GM12873 (cell line): Measurements from ENCODE around the gene OSBPL10.

Experiments
- CTCF ChIP-seq: IDR thresholded peaks from 2 replicates; pipeline ENCODE4 v1.5.1; 2012; ENCODE audit warnings: low read depth, mild to moderate bottlenecking, moderate library complexity, low read length, control low read depth; ENCODE audit not compliant: insufficient read depth; ENCODE audit errors: missing control alignments

Gene OSBPL10

DNA sequence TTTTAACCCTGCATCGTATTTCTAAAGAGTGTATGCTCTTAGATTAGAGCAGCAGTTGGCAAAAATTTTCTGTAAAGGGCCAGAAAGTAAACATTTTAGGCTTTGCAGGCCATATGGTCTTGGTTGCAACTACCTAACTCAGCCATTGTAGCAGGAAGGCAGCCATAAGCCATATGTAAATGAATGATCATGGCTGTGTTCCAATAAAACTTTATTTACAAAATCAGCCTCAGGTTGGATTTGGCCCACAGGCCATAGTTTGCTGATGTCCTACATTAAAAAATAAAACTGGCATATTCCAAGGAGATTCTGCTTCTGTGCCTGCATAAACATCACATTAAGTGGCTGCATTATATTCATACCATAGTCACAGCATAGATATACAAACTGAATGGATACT is 313.5 kb downstream of the OSBPL10 start:
- TF ChIP-seq CTCF = no peak

DNA sequence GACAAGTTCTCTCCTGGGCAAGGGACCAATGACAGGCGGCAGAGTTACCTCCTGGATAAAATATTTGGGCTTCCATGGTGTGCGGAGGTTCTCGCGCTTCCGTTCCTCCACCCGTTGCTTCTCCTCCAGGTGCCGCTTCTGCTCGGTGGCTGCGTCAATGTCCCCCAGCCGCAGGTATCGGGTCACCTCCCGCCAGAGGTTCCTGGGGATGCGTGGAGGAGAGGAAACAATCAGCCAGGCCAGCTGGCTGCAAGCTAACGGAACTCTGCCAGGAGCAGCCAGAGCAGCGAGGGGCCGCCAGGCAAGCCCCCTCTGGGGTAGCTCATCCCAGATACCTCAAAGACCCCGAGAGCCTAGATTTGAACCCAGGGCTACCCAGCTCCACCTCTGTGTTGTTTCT is 317.0 kb downstream of the OSBPL10 start:
- no peak for TF ChIP-seq CTCF

DNA sequence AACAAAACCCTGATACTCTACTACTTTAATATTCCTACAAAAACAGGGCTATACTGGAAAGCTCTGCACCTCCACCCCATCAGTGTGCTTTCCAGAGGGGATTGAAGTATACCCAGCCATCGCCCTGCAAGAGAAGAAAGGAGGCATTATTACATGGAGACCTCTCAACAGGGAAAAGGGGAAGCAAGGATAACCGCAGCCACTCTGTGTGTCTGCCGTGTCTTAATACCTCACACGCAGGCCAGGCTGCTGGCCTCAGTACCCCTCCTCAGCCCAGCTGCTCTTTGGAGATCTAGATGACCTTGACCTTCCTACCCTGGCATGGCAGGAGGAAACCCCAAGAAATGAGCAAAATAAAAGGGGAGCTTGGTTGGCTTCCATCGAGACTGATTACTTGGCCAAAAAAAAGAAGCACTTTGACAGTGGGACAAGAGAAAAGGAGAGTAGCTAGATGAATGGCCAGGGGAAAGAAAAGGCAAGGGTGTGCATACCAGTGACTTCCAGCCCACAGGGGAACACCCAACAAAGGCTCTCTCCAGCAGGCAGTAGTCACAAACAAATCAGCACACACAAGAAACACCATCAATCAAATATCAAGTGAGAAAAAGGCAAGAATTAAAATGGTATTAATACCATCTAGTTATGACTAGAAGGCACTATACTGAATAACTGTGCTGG is 318.9 kb downstream of the OSBPL10 start:
- no peak for TF ChIP-seq CTCF

GRCh38 chr3:31661286-31661685 is 319.8 kb downstream of the OSBPL10 start:
- no peak for TF ChIP-seq CTCF

DNA sequence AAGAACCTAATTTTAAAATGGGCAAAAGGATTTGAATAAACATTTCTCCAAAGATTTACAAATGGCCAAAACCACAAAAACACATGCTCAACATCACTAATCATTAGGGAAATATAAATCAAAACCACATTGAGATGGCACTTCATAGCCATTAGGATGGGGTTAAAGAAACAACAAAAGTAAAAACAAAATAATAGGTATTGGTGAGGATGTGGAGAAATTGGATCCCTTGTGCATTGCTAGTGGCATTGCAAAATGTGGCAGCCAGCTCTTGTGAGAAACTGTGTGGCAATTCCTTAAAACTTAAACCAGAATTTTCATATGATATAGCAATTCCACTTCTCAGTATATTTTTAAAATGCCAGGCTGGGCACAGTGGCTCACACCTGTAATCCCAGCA is 321.8 kb downstream of the OSBPL10 start:
- no peak for TF ChIP-seq CTCF

DNA sequence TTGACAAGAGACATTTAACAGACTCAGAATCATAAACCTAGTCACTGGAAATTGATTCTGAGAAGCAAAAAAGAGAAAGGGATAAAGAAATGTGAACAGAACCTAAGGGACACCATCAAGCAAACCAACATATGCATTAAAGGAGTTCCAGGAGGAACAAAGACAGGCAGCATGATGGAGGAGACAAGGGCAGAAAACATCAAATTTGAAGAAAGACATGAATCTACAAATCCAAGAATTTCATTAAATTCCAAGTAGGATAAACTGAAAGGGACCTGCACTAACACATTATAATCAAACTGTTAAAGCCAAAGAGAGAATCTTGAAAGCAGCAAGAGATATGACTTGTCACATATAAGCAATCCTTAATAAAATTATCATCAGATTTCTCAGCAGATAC is 326.1 kb downstream of the OSBPL10 start:
- TF ChIP-seq CTCF = no peak

DNA sequence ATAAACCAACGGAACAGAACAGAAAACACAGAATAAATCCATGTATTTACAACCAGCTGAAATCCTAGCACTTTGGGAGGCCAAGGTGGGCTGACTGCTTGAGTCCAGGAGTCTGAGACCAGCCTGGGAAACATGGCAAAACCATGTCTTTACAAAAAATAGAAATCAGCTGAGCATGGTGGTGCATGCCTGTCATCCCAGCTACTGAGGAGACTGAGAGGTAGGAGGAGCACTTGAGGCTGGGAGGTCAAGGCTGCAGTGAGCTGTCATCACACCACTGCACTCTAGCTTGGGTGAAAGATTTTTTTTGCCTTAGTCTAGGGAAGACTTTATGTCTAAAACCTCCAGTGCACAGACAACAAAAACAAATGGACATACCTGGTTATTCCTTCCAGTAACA is 327.6 kb downstream of the OSBPL10 start:
- TF ChIP-seq CTCF = no peak

DNA sequence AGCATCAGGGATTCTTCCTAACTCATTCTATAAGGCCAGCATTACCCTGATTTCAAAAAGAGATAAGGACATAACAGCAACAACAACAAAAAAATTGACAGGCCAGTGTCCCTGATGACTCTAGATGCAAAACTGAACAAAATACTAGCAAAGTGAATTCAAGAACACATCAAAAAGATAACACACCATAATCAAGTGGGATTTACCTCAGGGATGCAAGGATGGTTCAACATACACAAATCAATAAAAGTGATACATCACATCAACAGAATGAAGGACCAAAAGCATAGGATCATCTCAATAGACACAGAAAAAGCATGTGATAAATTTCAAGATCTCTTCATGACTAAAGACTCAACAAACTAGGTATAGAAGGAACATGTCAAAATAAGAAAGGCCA is 328.8 kb downstream of the OSBPL10 start:
- TF ChIP-seq CTCF = no peak
